ENCODE results near the gene PAM.

PAM gene

GRCh38 chr5:102754767-102755431, at the start of gene PAM:
Gene PAM, plus strand, starts transcription at chr5:102755305. Its CDS starts 110,891 bp downstream, at chr5:102866196.
- peak; percentile 23 to 44 for DNase-seq (ENCODE audit: low read depth in 2 of 2, low spot score in 1 of 2)

DNA sequence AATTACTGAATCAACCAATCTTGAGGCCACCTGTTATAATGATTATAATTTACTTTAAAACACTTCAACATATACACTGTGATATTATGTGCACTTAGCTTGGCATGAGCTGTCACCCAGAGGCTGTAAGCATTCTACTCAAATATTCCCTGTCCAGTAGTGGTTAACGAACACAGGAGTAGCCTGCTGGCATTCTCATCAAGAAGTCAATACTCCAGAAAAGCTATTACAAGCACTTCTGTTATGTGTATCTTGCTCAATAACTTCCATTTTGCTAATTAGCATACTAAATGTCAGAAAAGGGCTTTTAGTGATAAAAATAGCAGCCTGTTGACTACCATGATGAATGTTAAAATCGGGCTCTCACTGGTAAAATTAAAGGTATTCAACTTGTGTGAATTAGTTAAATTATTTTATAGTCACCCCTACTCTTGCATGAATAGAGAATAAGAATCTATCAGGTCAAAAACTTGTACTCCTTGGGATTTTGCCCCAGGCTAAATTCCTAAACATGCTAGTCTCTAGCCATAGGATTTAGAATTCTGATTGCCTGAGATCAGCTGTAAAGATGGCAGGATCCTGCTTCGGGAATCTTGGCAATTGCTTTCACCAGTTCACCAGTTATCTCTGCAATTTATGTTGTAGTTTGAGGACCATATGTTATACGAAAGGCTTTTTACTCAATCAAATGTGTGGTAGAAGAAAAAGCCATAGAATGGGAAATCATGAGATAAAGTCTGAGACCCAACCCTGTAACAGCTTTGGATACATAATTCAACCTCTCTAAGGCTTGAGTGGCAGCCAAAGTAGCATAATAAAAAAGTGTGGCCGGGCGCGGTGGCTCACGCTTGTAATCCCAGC, 43.4 kb upstream of the PAM start:
- no peak for DNase-seq (ENCODE audit: low read depth in 2 of 2, low spot score in 1 of 2)

DNA sequence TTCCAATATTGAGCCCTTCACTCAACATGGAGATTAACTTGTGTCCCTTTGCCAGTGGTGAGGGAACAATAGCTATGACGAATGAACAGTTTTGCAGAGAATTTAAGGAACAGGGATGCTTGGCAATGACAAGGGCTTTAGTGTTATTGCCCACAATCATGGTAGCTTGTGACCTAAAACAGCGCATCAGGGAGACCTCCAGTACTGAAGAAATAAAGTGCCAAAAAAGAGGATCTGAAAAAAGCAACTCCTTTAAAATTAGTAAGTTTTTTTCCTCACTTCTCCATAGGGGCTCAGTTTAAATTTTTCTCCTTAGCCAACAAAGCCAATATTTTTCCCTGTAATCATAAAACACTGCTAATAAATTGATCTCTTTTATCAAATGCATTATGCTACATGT, 41.8 kb upstream of the PAM start:
- DNase-seq (ENCODE audit: low read depth in 2 of 2, low spot score in 1 of 2): no peak

GRCh38 chr5:102713682-102714231, 41.3 kb upstream of the PAM start:
- no peak for DNase-seq (ENCODE audit: low read depth in 2 of 2, low spot score in 1 of 2)

DNA sequence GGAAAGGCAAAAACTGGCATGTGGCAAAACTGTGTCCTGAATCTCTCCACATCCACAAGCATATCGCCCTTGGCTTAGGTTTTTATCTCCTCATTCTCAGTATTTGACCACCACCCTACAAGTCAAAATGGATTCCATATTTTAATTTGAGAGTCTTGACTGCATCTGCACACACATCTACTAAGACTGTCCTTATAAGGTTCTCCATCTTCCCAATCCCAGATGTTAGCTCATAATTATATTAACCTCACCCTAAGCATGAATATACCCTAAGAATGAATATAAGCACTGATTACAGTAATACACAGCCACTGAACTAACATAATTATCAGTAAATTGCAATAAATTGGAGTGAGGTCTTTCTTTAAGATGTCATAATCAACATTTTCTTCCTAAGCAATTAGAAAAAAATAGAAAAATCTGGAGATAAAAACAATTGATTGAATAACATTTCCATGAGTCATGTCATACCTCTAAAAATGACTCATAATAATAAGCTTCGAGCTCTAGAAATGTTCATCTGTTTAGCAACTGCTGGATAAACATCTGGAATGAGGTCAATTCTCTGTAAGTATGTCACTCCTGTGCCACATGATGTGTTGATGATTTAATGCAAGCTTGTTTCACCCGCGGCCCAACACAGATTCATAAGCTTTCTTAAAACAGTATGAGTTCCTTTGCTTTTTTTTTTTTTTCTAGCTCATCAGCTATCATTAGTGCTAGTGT, 39.9 kb upstream of the PAM start:
- no peak for DNase-seq (ENCODE audit: low read depth in 2 of 2, low spot score in 1 of 2)

GRCh38 chr5:102716017-102716416, 39.1 kb upstream of the PAM start:
- no peak for DNase-seq (ENCODE audit: low read depth in 2 of 2, low spot score in 1 of 2)

DNA sequence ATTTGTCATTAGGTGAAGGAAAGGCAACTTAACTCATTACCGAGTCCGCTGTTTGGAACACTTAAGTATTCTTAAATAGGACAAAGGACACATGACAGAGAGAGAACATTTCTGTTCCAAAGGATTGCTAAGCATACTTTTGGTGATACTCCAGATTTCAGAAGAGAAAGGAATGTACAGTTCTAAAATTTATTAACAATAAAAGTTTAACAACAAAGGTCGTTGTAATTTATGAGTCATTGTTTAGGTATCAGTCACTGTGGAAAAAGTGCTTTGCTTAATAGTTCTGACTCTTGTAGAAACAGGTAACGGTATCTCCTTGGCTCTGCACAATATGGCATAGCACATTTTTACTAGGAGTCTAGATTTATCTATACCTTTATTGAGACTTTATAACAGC, 36.3 kb upstream of the PAM start:
- no peak for DNase-seq (ENCODE audit: low read depth in 2 of 2, low spot score in 1 of 2)

GRCh38 chr5:102719886-102720285, 35.2 kb upstream of the PAM start:
- no peak for DNase-seq (ENCODE audit: low read depth in 2 of 2, low spot score in 1 of 2)

DNA sequence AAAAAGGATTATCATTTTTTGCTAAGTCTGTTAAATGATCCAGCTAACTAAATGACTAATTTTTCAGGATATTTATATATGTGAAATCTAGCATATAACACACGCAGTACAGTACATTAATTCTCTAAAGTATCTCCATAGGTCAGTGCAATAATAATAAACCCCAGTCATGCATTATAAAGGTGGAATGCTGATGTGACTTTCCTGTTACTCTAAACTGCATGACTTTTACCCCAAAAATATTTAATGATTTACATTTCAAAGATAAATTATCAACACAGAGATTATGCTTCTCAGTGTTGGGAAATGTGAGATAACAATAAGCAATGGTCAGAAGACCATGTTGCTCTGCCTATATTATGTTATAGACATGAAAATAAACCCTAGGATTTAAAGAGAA, 34.1 kb upstream of the PAM start:
- DNase-seq (ENCODE audit: low read depth in 2 of 2, low spot score in 1 of 2): no peak

DNA sequence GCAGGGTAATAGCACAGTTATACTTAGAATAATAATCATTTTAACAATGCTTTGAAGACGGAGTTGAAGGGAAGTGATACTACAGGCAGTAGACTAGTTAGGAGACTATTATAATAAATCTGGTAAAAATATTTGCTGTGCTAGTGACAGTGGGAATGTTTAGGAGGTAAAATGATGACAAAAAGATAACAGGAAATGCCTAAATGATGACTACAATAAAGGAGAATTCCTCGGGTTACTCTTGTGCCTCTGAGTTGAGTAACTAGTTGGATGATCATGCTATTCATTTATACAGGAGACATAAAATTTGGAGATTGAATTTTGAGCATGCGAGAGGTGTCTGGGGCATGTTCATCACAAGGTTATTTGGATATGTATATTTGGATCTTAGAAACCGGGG, 32.2 kb upstream of the PAM start:
- no peak for DNase-seq (ENCODE audit: low read depth in 2 of 2, low spot score in 1 of 2)

- DNase-seq (ENCODE audit: low read depth in 2 of 2, low spot score in 1 of 2): no peak
Measured at GRCh38 chr5:102731693-102732092, 23.4 kb upstream of the PAM start.

GRCh38 chr5:102733534-102733933, 21.6 kb upstream of the PAM start:
- no peak for DNase-seq (ENCODE audit: low read depth in 2 of 2, low spot score in 1 of 2)

DNA sequence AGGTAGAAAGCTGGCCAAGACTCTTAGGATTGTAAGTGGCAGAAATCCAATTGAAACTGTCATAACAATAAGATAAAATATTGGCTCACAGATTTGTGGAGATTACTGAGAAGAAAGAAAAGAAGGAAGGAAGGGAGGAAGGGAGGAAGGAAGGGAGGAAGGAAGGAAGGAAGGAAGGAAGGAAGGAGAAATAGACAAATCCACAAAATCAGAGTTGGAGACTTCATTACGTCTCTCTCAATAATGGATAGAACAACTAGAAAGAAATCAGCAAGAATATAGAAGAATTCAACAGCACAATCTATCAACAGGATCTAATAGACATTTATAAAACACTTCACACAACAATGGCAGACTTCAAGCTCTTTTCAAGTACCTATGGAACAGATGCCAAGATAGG, 17.9 kb upstream of the PAM start:
- DNase-seq (ENCODE audit: low read depth in 2 of 2, low spot score in 1 of 2): no peak

DNA sequence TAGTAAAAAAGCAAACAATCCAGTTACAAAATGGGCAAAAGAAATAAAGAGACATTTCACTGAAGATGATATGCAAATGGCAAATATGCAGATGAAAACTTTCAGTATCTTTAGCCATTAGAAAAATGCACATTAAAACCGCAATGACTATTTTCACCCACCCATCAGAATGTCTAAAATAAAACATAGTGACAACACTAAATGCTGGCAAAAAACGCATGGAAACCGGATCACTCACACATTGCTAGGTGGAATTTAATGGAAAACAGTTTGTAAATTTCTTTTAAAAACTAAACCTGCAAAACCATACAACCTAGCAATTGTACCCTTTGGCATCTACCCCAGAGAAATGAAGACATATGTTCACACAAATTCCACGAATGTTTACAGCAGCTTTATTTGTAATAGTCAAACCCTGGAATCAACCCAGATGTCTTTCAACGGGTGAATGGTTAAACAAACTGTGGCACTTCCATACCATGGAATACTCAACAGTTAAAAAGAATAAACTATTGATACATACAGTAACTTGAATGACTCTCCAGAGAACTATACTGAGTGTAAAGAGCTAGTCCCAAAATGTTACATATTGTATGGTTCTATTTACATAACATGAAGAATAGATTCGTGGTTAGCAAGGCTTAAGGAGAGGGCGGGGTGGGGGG, 17.2 kb upstream of the PAM start:
- no peak for DNase-seq (ENCODE audit: low read depth in 2 of 2, low spot score in 1 of 2)

GRCh38 chr5:102740515-102740914, 14.6 kb upstream of the PAM start:
- no peak for DNase-seq (ENCODE audit: low read depth in 2 of 2, low spot score in 1 of 2)

- no peak for DNase-seq (ENCODE audit: low read depth in 2 of 2, low spot score in 1 of 2)
Measured at GRCh38 chr5:102742215-102742614, 12.9 kb upstream of the PAM start.

DNA sequence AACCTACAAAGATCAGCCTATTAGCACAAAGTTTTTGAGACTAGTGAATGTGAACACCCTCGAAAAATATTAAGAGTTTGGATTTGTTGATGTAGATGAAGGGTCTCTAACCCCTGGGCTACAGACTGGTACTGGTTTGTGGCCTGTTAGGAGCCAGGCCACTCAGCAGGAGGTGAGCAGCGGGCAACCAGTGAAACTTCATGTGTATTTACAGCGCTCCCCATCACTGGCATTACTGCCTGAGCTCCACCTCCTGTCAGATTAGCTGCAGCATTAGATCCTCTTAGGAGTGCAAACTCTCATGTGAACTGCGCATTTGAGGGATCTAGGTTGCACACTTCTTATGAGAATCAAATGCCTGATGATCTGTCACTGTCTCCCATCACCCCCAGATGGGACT, 11.2 kb upstream of the PAM start:
- DNase-seq (ENCODE audit: low read depth in 2 of 2, low spot score in 1 of 2): no peak

DNA sequence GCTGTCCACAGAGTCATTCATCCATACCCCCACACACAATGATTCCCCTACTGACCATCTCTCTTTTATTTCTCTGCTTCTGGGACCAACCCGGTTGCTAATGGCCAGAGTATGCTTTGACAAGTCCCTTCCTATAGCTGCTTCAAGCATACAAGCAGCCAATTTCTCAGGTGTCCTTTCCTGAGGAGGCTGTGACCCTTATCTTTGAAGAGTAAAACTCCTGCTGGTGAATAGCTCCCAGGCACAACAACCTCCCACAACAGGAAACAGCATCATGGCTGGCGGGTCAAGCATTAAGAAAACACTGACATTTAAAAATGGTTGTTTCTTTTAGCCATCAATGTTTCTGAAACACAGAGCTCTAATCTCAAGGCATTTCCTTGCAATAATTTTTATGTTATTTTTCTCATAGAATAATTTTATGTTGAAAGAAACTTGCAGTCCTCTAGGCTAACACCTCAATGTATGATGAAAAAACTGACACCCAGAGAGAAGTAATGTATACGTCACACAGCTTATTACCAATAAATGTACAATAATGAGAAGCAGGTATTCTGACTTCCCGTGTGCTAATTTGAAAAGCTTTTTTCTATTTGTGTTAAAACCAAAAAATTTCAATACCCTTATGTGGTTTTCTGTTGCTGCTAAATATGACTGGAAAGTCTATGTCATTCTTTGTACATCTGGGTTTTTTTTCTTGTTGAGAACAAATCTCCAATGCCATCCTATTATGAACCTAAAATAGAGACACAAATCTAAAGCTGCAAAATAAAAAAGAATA, 7.5 kb upstream of the PAM start:
- no peak for DNase-seq (ENCODE audit: low read depth in 2 of 2, low spot score in 1 of 2)

DNA sequence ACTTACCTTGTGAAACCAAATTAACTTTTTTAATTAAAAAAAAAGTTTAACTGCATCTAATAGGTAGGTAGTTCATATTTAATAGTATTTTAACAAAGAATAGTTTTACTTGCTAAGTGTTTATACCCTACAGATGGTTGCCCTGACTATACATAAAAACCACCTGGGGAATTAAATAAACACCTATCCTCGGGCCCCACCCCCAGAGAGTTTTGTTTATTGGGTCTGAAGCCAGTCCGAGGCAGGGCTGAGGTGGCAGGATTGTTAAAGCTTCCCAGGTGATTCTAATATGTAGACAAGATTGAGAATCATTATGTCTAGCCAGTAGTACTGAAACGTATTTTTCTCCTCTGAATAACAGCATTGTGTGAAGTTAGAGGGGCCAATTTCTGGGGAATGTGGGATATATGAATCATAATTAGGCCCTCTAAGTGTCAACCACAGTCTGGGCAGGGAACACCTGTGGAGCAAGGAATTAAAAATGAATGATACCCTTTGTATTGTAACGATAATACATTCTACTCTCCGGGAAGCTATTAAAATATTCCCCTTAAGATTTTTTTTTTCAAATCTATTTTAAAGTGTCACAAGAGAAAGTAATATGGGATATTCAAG, 5.6 kb upstream of the PAM start:
- no peak for DNase-seq (ENCODE audit: low read depth in 2 of 2, low spot score in 1 of 2)
